ENCODE data around the gene PPP1R10.

Gene PPP1R10

DNA sequence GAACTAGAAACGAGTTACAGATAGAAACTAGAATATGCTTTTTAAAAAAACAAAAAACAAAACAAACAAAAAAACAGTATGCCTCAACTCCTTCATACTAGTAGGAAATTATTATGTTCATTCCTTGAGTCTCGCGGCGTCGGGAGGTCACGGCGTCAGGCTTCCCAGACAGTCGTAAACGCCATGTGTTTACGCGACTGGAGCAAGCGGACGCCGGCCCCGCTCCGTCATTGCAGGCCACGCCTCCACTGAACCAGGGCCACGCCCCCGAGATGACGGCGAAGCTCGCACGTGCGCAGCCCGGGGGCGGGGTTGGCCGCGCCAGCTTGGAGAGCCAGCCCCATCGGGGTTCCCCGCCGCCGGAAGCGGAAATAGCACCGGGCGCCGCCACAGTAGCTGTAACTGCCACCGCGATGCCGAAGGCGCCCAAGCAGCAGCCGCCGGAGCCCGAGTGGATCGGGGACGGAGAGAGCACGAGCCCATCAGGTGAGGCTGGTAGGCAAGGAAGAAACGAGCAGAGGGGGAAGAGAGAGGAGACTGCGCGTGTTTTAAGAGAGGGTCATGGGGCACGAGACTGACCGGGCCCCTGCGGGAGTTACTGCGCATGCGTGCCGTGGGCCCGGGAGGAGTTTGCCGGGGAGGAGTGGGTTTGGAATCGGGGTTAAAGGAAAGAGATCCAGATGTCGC is 45.8 kb downstream of the PPP1R10 start, which contains the start of gene ABCF1:
Gene ABCF1, plus strand, starts transcription at position 368 of the 687 bp plus-strand sequence. Its CDS starts 46 bp downstream, at position 414.
- Histone ChIP-seq H3K4me2 (ENCODE audit: low read length) (peak within 1 kb of the TSS; percentile 96), H3K27ac (ENCODE audit: low read length) (peak within 1 kb of the TSS; percentile 71), H3K79me2 (ENCODE audit: low read length) (peaks cover 47% of the 10 kb centered on the region)

DNA sequence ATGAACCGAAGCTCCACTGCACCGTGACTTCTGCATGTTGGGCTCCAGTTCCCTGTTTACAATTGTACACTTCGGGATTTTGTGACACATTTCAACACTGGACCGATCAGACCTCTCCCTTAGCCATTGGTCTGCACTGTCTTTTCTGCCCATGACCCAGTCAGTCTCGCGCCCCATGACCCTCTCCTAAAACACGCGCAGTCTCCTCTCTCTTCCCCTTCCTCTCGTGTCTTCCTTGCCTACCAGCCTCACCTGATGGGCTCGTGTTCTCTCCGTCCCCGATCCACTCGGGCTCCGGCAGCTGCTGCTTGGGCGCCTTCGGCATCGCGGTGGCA is 46.3 kb downstream of the PPP1R10 start:
- Histone ChIP-seq H3K4me1 (ENCODE audit: low read length) (peaks cover 20% of the 10 kb centered on the region), H3K27ac (ENCODE audit: low read length) (no peak overlapping the region), H3K4me2 (ENCODE audit: low read length) (peak overlapping the region; percentile 87), H3K27me3 (ENCODE audit: low read depth, low read length) (no peaks in the 10 kb centered on the region), H3K9me3 (ENCODE audit: insufficient read depth, low read length) (no peaks in the 10 kb centered on the region), H4K20me1 (ENCODE audit: insufficient read depth, low read length) (peaks cover 31% of the 10 kb centered on the region), H3K36me3 (replicated peaks; ENCODE audit: low read depth, low read length) (no peaks in the 10 kb centered on the region), H3K79me2 (ENCODE audit: low read length) (peaks cover 44% of the 10 kb centered on the region), H3K4me3 (ENCODE audit: low read length) (peak overlapping the region; percentile 99), H2AFZ (ENCODE audit: low read depth, low read length) (peak overlapping the region; percentile 87), H3K9ac (ENCODE audit: low read length) (peak overlapping the region; percentile 65)
- TF ChIP-seq, protein P1, sequence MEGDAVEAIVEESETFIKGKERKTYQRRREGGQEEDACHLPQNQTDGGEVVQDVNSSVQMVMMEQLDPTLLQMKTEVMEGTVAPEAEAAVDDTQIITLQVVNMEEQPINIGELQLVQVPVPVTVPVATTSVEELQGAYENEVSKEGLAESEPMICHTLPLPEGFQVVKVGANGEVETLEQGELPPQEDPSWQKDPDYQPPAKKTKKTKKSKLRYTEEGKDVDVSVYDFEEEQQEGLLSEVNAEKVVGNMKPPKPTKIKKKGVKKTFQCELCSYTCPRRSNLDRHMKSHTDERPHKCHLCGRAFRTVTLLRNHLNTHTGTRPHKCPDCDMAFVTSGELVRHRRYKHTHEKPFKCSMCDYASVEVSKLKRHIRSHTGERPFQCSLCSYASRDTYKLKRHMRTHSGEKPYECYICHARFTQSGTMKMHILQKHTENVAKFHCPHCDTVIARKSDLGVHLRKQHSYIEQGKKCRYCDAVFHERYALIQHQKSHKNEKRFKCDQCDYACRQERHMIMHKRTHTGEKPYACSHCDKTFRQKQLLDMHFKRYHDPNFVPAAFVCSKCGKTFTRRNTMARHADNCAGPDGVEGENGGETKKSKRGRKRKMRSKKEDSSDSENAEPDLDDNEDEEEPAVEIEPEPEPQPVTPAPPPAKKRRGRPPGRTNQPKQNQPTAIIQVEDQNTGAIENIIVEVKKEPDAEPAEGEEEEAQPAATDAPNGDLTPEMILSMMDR (IDR thresholded peaks at IDR 0.05; ENCODE audit: low read depth, low read length): no peak
- no peak for TF ChIP-seq EZH2phosphoT487 (IDR thresholded peaks at IDR 0.05; ENCODE audit: low read depth)

More for the DNA sequence above, 45.8 kb downstream of the PPP1R10 start, which contains the start of gene ABCF1:
- no peaks in the 10 kb centered on the region for H3K27me3 ChIP-seq (ENCODE audit: low read depth, low read length)
- H3K4me1 ChIP-seq (ENCODE audit: low read length): peaks cover 20% of the 10 kb centered on the region
- H2AFZ ChIP-seq (ENCODE audit: low read depth, low read length): peak within 1 kb of the TSS; percentile 87
- TF ChIP-seq EZH2phosphoT487 (IDR thresholded peaks at IDR 0.05; ENCODE audit: low read depth): no peak
- TF ChIP-seq, protein P1 (IDR thresholded peaks at IDR 0.05; ENCODE audit: low read depth, low read length): no peak
- peaks cover 31% of the 10 kb centered on the region for H4K20me1 ChIP-seq (ENCODE audit: insufficient read depth, low read length)
- peak within 1 kb of the TSS; percentile 99 for H3K4me3 ChIP-seq (ENCODE audit: low read length)
- no peaks in the 10 kb centered on the region for H3K36me3 ChIP-seq (replicated peaks; ENCODE audit: low read depth, low read length)
- H3K9ac ChIP-seq (ENCODE audit: low read length): peak within 1 kb of the TSS; percentile 86
- no peaks in the 10 kb centered on the region for H3K9me3 ChIP-seq (ENCODE audit: insufficient read depth, low read length)

DNA sequence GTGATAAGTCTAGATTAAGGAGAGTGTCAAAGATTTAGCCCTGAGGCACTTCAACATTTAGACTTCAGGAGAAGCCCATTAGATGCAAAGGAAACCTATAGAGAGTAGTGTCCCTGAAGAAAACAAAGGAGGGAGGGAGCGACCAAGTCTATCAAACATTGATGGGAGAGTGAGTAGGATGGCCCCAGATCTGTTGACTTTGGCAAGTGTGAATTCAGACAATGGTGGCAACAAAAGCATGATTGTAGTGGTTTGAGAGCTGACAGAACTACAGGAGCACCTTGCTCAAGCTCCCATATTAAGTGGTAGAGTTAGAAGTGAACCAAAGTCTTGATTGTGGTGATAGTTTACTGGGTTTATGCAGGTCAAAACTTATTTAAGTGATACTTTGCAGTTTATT is 46.8 kb downstream of the PPP1R10 start:
- no peaks in the 10 kb centered on the region for H3K9me3 ChIP-seq (ENCODE audit: insufficient read depth, low read length)
- H3K36me3 ChIP-seq (replicated peaks; ENCODE audit: low read depth, low read length): no peaks in the 10 kb centered on the region
- H4K20me1 ChIP-seq (ENCODE audit: insufficient read depth, low read length): peaks cover 31% of the 10 kb centered on the region
- TF ChIP-seq, protein P1 (IDR thresholded peaks at IDR 0.05; ENCODE audit: low read depth, low read length): no peak
- no peak for TF ChIP-seq EZH2phosphoT487 (IDR thresholded peaks at IDR 0.05; ENCODE audit: low read depth)
- H3K27ac ChIP-seq (ENCODE audit: low read length): no peak overlapping the region
- peak overlapping the region; percentile 99 for H3K4me3 ChIP-seq (ENCODE audit: low read length)
- H3K9ac ChIP-seq (ENCODE audit: low read length): peak overlapping the region; percentile 65
- H2AFZ ChIP-seq (ENCODE audit: low read depth, low read length): 0 out of 2 replicates have a peak overlapping the region, but pooled peaks have one; percentile 87
- peaks cover 40% of the 10 kb centered on the region for H3K79me2 ChIP-seq (ENCODE audit: low read length)
- H3K27me3 ChIP-seq (ENCODE audit: low read depth, low read length): no peaks in the 10 kb centered on the region
- H3K4me2 ChIP-seq (ENCODE audit: low read length): peak overlapping the region; percentile 87
- peaks cover 20% of the 10 kb centered on the region for H3K4me1 ChIP-seq (ENCODE audit: low read length)

DNA sequence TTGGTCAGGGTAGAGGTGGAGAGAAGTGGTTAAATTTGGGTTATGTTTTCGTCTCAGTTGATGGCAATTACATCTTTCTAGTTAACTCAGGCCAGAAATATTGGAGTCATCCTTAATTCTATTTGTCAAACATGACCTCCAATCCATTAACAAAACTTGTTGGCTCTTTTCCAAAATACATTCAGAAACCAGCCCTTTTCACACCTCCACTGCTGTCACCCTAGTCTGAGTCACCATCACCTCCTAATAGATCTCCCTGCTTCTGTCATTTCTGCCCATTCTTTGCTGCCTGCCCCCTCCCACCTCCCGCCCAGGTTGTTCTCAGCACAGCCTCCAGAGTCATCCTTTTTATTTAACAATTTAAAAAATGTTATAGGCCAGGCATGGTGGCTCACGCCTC is 48.8 kb downstream of the PPP1R10 start:
- no peaks in the 10 kb centered on the region for H3K9me3 ChIP-seq (ENCODE audit: insufficient read depth, low read length)
- peaks cover 18% of the 10 kb centered on the region for H3K4me1 ChIP-seq (ENCODE audit: low read length)
- H3K9ac ChIP-seq (ENCODE audit: low read length): no peak overlapping the region
- H3K27ac ChIP-seq (ENCODE audit: low read length): no peak overlapping the region
- H2AFZ ChIP-seq (ENCODE audit: low read depth, low read length): no peak overlapping the region
- no peak for TF ChIP-seq EZH2phosphoT487 (IDR thresholded peaks at IDR 0.05; ENCODE audit: low read depth)
- TF ChIP-seq, protein P1 (IDR thresholded peaks at IDR 0.05; ENCODE audit: low read depth, low read length): no peak
- H3K27me3 ChIP-seq (ENCODE audit: low read depth, low read length): no peaks in the 10 kb centered on the region
- H3K36me3 ChIP-seq (replicated peaks; ENCODE audit: low read depth, low read length): no peaks in the 10 kb centered on the region
- peaks cover 19% of the 10 kb centered on the region for H3K79me2 ChIP-seq (ENCODE audit: low read length)
- H4K20me1 ChIP-seq (ENCODE audit: insufficient read depth, low read length): peaks cover 17% of the 10 kb centered on the region
- no peak overlapping the region for H3K4me3 ChIP-seq (ENCODE audit: low read length)
- no peak overlapping the region for H3K4me2 ChIP-seq (ENCODE audit: low read length)

Measured in OCI-LY3 (cell line).